Measurements from ENCODE around the gene TRMT10C.
"Not testable (repeated sequence)": the region's sequence is repeated elsewhere in the genome, so short reads cannot be mapped to it uniquely, and the experiment has no call there.

TRMT10C gene

DNA sequence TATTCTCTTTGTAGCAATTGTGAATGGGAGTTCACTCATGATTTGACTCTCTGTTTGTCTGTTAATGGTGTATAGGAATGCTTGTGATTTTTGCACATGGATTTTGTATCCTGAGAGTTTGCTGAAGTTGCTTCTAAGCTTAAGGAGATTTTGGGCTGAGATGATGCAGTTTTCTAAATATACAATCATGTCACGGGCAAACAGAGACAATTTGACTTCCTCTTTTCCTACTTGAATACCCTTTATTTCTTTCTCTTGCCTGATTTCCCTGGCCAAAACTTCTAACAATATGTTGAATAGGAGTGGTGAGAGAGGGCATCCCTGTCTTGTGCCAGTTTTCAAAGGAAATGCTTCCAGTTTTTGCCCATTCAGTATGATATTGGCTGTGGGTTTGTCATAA lies 24.7 kb upstream of the TRMT10C start:
- not testable (repeated sequence) for H3K18ac ChIP-seq (ENCODE audit: low read length); H2BK12ac ChIP-seq (ENCODE audit: low read length); H3K27me3 ChIP-seq (ENCODE audit: control insufficient read depth in 3 of 3, insufficient read depth in 3 of 3, low read depth in 1 of 3, low read length in 3 of 3); H3K4ac ChIP-seq (ENCODE audit: low read length); H3K4me1 ChIP-seq (ENCODE audit: control insufficient read depth in 2 of 2, insufficient read depth in 1 of 2, low read depth in 1 of 2, low read length in 2 of 2); H3K27ac ChIP-seq (replicated peaks; ENCODE audit: low read length); H3K4me2 ChIP-seq (ENCODE audit: insufficient read depth, low read length, poor library complexity, severe bottlenecking); H3K23ac ChIP-seq (ENCODE audit: low read depth, low read length, poor library complexity); H4K91ac ChIP-seq (ENCODE audit: low read depth, low read length, poor library complexity); H2BK120ac ChIP-seq (ENCODE audit: low read depth, low read length); DNase-seq (ENCODE audit: low spot score); H3K14ac ChIP-seq (ENCODE audit: low read length); H3K4me3 ChIP-seq (ENCODE audit: low read length in 2 of 2); H3K79me1 ChIP-seq (ENCODE audit: low read depth, low read length); H2AFZ ChIP-seq (ENCODE audit: low read length); H2BK15ac ChIP-seq (ENCODE audit: low read length); H3K9ac ChIP-seq (ENCODE audit: low read depth, low read length, poor library complexity); H3K36me3 ChIP-seq (replicated peaks in 1 of 2; ENCODE audit: control insufficient read depth in 2 of 2, insufficient read depth in 2 of 2, low read length in 2 of 2); H4K8ac ChIP-seq (ENCODE audit: low read depth, low read length); H3K9me3 ChIP-seq (replicated peaks in 1 of 2; ENCODE audit: control insufficient read depth in 2 of 2, insufficient read depth in 1 of 2, low read depth in 1 of 2, low read length in 2 of 2); H2AK5ac ChIP-seq (ENCODE audit: low read depth, low read length); H2BK5ac ChIP-seq (ENCODE audit: low read length)
- no CpG with 5 or more reads among the region's 1 CpG for WGBS, 2 donors (ENCODE audit: extremely low coverage in 2 of 2, insufficient read length in 2 of 2, insufficient replicate concordance in 1 of 2)

DNA sequence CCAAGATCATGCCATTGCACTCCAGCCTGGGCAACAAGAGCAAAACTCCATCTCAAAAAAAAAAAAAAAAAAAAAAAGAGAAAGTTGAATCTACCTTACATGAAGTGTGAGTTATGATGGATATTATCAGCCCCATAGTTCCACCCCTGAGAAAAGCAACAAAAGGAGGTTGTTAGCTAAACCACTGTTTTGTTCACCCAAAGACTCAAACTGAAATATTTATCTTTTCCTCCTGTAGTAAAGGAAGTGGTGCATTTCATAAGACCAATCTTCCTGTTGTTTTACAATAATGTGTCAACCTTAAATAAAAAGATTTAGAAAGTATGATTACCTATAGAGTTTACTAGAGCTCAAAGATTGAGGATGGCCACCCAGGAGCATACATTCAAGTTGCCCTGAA lies 18.7 kb upstream of the TRMT10C start:
- no peaks in the 10 kb centered on the region for H3K36me3 ChIP-seq (replicated peaks in 1 of 2; ENCODE audit: control insufficient read depth in 2 of 2, insufficient read depth in 2 of 2, low read length in 2 of 2)

DNA sequence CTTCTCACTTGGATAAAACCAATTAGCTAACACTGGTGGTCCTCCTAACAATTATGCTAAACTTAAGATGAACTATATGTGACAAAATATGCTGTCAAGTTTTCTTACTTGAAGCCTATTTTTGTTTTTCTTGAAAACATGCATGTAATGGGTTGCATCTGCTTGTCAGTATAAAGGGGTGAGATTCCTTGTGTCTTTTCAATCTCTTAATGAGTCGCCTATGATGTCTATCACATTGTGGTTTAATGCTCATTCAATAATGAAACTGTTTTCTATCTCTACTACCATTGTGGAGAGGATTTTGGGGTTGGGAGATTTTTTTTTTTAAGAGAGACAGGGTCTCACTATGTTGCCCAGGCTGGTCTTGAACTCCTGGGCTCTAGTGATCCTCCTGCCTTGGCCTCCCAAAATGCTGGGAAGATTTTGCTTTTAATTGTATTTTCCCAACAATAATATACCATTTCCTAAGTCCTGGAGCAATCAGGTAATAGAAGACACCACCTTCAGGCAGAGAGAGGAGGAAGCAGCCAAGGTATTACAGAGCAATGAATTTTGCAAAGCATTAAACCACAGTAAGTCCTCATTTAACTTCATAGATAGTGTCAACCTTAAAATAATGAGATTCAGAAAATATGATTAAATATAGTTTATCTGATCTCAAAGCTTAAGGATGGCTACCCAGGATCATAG lies 17.4 kb upstream of the TRMT10C start:
- H3K18ac ChIP-seq (ENCODE audit: low read length): no peak overlapping the region
- H3K79me1 ChIP-seq (ENCODE audit: low read depth, low read length): no peaks in the 10 kb centered on the region
- H3K4me2 ChIP-seq (ENCODE audit: insufficient read depth, low read length, poor library complexity, severe bottlenecking): no peak overlapping the region
- no peak overlapping the region for H4K91ac ChIP-seq (ENCODE audit: low read depth, low read length, poor library complexity)
- no peak overlapping the region for H2BK12ac ChIP-seq (ENCODE audit: low read length)
- no peak overlapping the region for H2BK120ac ChIP-seq (ENCODE audit: low read depth, low read length)
- no peak overlapping the region for H2BK5ac ChIP-seq (ENCODE audit: low read length)
- H3K27me3 ChIP-seq (ENCODE audit: control insufficient read depth in 3 of 3, insufficient read depth in 3 of 3, low read depth in 1 of 3, low read length in 3 of 3): no peaks in the 10 kb centered on the region
- H2AFZ ChIP-seq (ENCODE audit: low read length): no peak overlapping the region
- no peak overlapping the region for H3K4ac ChIP-seq (ENCODE audit: low read length)
- H3K9me3 ChIP-seq (replicated peaks in 1 of 2; ENCODE audit: control insufficient read depth in 2 of 2, insufficient read depth in 1 of 2, low read depth in 1 of 2, low read length in 2 of 2): no peaks in the 10 kb centered on the region
- no peak overlapping the region for H3K9ac ChIP-seq (ENCODE audit: low read depth, low read length, poor library complexity)
- no peak for DNase-seq (ENCODE audit: low spot score)
- no peaks in the 10 kb centered on the region for H3K4me1 ChIP-seq (ENCODE audit: control insufficient read depth in 2 of 2, insufficient read depth in 1 of 2, low read depth in 1 of 2, low read length in 2 of 2)
- no peak overlapping the region for H2AK5ac ChIP-seq (ENCODE audit: low read depth, low read length)
- no peaks in the 10 kb centered on the region for H3K36me3 ChIP-seq (replicated peaks in 1 of 2; ENCODE audit: control insufficient read depth in 2 of 2, insufficient read depth in 2 of 2, low read length in 2 of 2)
- H2BK15ac ChIP-seq (ENCODE audit: low read length): no peak overlapping the region
- H3K14ac ChIP-seq (ENCODE audit: low read length): no peak overlapping the region
- no peak overlapping the region for H3K4me3 ChIP-seq (ENCODE audit: low read length in 2 of 2)
- no peak overlapping the region for H3K23ac ChIP-seq (ENCODE audit: low read depth, low read length, poor library complexity)
- no peak overlapping the region for H3K27ac ChIP-seq (replicated peaks; ENCODE audit: low read length)
- no peak overlapping the region for H4K8ac ChIP-seq (ENCODE audit: low read depth, low read length)
- no CpG with 5 or more reads among the region's 1 CpG for WGBS, 2 donors (ENCODE audit: extremely low coverage in 2 of 2, insufficient read length in 2 of 2, insufficient replicate concordance in 1 of 2)

More for the DNA sequence above, 18.7 kb upstream of the TRMT10C start:
- Histone ChIP-seq H4K8ac (ENCODE audit: low read depth, low read length) (no peak overlapping the region), H2BK120ac (ENCODE audit: low read depth, low read length) (no peak overlapping the region), H3K79me1 (ENCODE audit: low read depth, low read length) (no peaks in the 10 kb centered on the region), H2AK5ac (ENCODE audit: low read depth, low read length) (no peak overlapping the region), H3K4me3 (ENCODE audit: low read length in 2 of 2) (no peak overlapping the region), H2AFZ (ENCODE audit: low read length) (no peak overlapping the region), H3K14ac (ENCODE audit: low read length) (no peak overlapping the region), H2BK12ac (ENCODE audit: low read length) (no peak overlapping the region), H4K91ac (ENCODE audit: low read depth, low read length, poor library complexity) (no peak overlapping the region), H3K4ac (ENCODE audit: low read length) (no peak overlapping the region), H3K9ac (ENCODE audit: low read depth, low read length, poor library complexity) (no peak overlapping the region), H3K18ac (ENCODE audit: low read length) (no peak overlapping the region), H3K9me3 (replicated peaks in 1 of 2; ENCODE audit: control insufficient read depth in 2 of 2, insufficient read depth in 1 of 2, low read depth in 1 of 2, low read length in 2 of 2) (no peaks in the 10 kb centered on the region), H3K23ac (ENCODE audit: low read depth, low read length, poor library complexity) (no peak overlapping the region), H3K4me1 (ENCODE audit: control insufficient read depth in 2 of 2, insufficient read depth in 1 of 2, low read depth in 1 of 2, low read length in 2 of 2) (no peaks in the 10 kb centered on the region), H2BK15ac (ENCODE audit: low read length) (no peak overlapping the region), H3K27me3 (ENCODE audit: control insufficient read depth in 3 of 3, insufficient read depth in 3 of 3, low read depth in 1 of 3, low read length in 3 of 3) (no peaks in the 10 kb centered on the region), H2BK5ac (ENCODE audit: low read length) (no peak overlapping the region), H3K4me2 (ENCODE audit: insufficient read depth, low read length, poor library complexity, severe bottlenecking) (no peak overlapping the region), H3K27ac (replicated peaks; ENCODE audit: low read length) (no peak overlapping the region)
- DNase-seq (ENCODE audit: low spot score): no peak

DNA sequence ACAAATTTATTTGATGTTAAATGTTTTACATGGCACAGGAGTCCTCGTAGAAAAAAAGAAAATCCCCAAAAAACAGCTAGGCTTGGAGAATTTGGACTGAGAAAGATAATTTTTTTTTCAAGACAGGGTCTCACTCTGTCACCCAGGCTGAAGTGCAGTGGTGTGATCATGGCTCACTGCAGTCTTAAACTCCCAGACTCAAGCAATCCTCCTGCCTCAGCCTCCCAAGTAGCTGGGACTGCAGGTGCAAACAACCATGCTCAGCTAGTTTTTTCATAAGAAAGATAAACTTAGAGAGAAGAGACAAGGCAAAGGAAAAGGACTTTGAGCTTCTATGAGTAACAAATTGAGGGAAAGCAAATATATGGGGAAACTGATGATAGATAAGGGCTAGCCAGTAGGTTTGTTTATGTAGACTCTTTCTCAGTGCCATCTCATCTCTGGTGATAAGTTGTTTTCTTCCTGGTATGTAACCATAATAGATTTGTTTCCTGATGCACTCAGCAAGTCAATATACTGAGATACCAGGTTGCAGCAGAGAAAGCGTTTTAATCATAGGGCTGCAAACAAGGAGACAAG lies 13.1 kb upstream of the TRMT10C start:
- Histone ChIP-seq H2BK12ac (ENCODE audit: low read length) (no peak overlapping the region), H3K27ac (replicated peaks; ENCODE audit: low read length) (no peak overlapping the region)
- DNase-seq (ENCODE audit: low spot score): no peak

More for the DNA sequence above, 13.1 kb upstream of the TRMT10C start:
- no peak overlapping the region for H2AK5ac ChIP-seq (ENCODE audit: low read depth, low read length)
- H2AFZ ChIP-seq (ENCODE audit: low read length): no peak overlapping the region
- no peak overlapping the region for H2BK5ac ChIP-seq (ENCODE audit: low read length)
- no peak overlapping the region for H2BK15ac ChIP-seq (ENCODE audit: low read length)
- H2BK120ac ChIP-seq (ENCODE audit: low read depth, low read length): no peak overlapping the region
- no peaks in the 10 kb centered on the region for H3K27me3 ChIP-seq (ENCODE audit: control insufficient read depth in 3 of 3, insufficient read depth in 3 of 3, low read depth in 1 of 3, low read length in 3 of 3)
- H3K4me2 ChIP-seq (ENCODE audit: insufficient read depth, low read length, poor library complexity, severe bottlenecking): no peak overlapping the region
- no peak overlapping the region for H4K8ac ChIP-seq (ENCODE audit: low read depth, low read length)
- H3K23ac ChIP-seq (ENCODE audit: low read depth, low read length, poor library complexity): no peak overlapping the region
- no peak overlapping the region for H4K91ac ChIP-seq (ENCODE audit: low read depth, low read length, poor library complexity)
- no peak overlapping the region for H3K4me3 ChIP-seq (ENCODE audit: low read length in 2 of 2)
- no peak overlapping the region for H3K4ac ChIP-seq (ENCODE audit: low read length)
- H3K18ac ChIP-seq (ENCODE audit: low read length): no peak overlapping the region
- H3K14ac ChIP-seq (ENCODE audit: low read length): no peak overlapping the region
- H3K36me3 ChIP-seq (replicated peaks in 1 of 2; ENCODE audit: control insufficient read depth in 2 of 2, insufficient read depth in 2 of 2, low read length in 2 of 2): no peaks in the 10 kb centered on the region
- no CpG with 5 or more reads among the region's 2 CpGs for WGBS, 2 donors (ENCODE audit: extremely low coverage in 2 of 2, insufficient read length in 2 of 2, insufficient replicate concordance in 1 of 2)
- H3K9ac ChIP-seq (ENCODE audit: low read depth, low read length, poor library complexity): no peak overlapping the region
- no peaks in the 10 kb centered on the region for H3K79me1 ChIP-seq (ENCODE audit: low read depth, low read length)
- peaks cover 0 to 3% of the 10 kb centered on the region in 2 donors for H3K9me3 ChIP-seq (replicated peaks in 1 of 2; ENCODE audit: control insufficient read depth in 2 of 2, insufficient read depth in 1 of 2, low read depth in 1 of 2, low read length in 2 of 2)
- no peaks in the 10 kb centered on the region for H3K4me1 ChIP-seq (ENCODE audit: control insufficient read depth in 2 of 2, insufficient read depth in 1 of 2, low read depth in 1 of 2, low read length in 2 of 2)

All from neuronal stem cell (in vitro differentiated cells).